Rectal smooth muscle tissue (tissue), 1 donor: ENCODE results near the gene C17orf67.

Experiments
- H3K27ac ChIP-seq: one replicate; pipeline ENCODE4 v1.7.0; 2013; ENCODE audit warnings: low read depth, low read length, inconsistent platforms
- H3K27me3 ChIP-seq: one replicate; pipeline ENCODE4 v1.7.0; 2013; ENCODE audit warnings: low read length; ENCODE audit not compliant: control insufficient read depth, insufficient read depth
- H3K36me3 ChIP-seq: one replicate; pipeline ENCODE4 v1.7.0; 2013; ENCODE audit warnings: low read length; ENCODE audit not compliant: control insufficient read depth, insufficient read depth
- H3K4me1 ChIP-seq: one replicate; pipeline ENCODE4 v1.7.0; 2013; ENCODE audit warnings: low read length; ENCODE audit not compliant: control insufficient read depth, insufficient read depth
- H3K4me3 ChIP-seq: one replicate; pipeline ENCODE4 v1.7.0; 2013; ENCODE audit warnings: low read length
- H3K9ac ChIP-seq: one replicate; pipeline ENCODE4 v1.7.0; 2013; ENCODE audit warnings: low read length

The C17orf67 gene

GRCh38 chr17:56796536-56796935 is 37.2 kb downstream of the C17orf67 start:
- H3K4me3 ChIP-seq, result no peak overlapping the region
- H3K27me3 ChIP-seq, result no peaks in the 10 kb centered on the region
- no peak overlapping the region for H3K27ac ChIP-seq
- H3K9ac ChIP-seq, result no peak overlapping the region
- H3K4me1 ChIP-seq, result no peaks in the 10 kb centered on the region
- H3K36me3 ChIP-seq, result no peaks in the 10 kb centered on the region

GRCh38 chr17:56795221-56795865 is 38.4 kb downstream of the C17orf67 start:
- Histone ChIP-seq H3K27ac (no peak overlapping the region), H3K9ac (no peak overlapping the region), H3K4me1 (no peaks in the 10 kb centered on the region), H3K27me3 (no peaks in the 10 kb centered on the region), H3K4me3 (no peak overlapping the region), H3K36me3 (no peaks in the 10 kb centered on the region)

- Histone ChIP-seq H3K4me3 (no peak overlapping the region), H3K9ac (no peak overlapping the region), H3K27ac (no peak overlapping the region), H3K27me3 (no peaks in the 10 kb centered on the region), H3K36me3 (no peaks in the 10 kb centered on the region), H3K4me1 (no peaks in the 10 kb centered on the region)
Measured at GRCh38 chr17:56793957-56794356, 39.8 kb downstream of the C17orf67 start.

GRCh38 chr17:56793531-56793930 is 40.2 kb downstream of the C17orf67 start:
- no peaks in the 10 kb centered on the region for H3K4me1 ChIP-seq

DNA sequence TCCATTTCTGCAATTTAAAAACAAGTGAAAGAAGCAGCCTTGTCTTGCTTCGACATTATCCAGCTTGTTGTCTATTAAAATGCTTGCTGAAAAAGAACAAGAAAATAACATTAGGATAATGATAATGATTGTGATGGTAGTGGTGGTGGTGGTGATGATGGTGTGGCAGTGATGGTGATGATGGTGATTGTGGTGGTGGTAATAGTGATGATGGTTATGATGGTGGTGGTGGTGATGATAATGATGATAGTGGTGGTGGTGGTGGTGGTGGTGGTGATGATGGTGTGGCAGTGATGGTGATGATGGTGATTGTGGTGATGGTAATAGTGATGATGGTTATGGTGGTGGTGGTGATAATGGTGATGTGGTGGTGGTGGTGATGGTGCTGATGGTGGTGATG is 41.5 kb downstream of the C17orf67 start:
- H3K4me1 ChIP-seq, result no peaks in the 10 kb centered on the region
- H3K27ac ChIP-seq, result no peak overlapping the region
- no peaks in the 10 kb centered on the region for H3K27me3 ChIP-seq
- no peak overlapping the region for H3K4me3 ChIP-seq
- H3K36me3 ChIP-seq, result no peaks in the 10 kb centered on the region
- H3K9ac ChIP-seq, result no peak overlapping the region

More at GRCh38 chr17:56793531-56793930, 40.2 kb downstream of the C17orf67 start:
- Histone ChIP-seq H3K36me3 (no peaks in the 10 kb centered on the region), H3K9ac (no peak overlapping the region), H3K27ac (no peak overlapping the region), H3K4me3 (no peak overlapping the region), H3K27me3 (no peaks in the 10 kb centered on the region)

GRCh38 chr17:56786989-56787482 is 46.7 kb downstream of the C17orf67 start:
- Histone ChIP-seq H3K9ac (no peak overlapping the region), H3K27ac (no peak overlapping the region), H3K36me3 (no peaks in the 10 kb centered on the region), H3K4me3 (no peak overlapping the region), H3K4me1 (no peaks in the 10 kb centered on the region), H3K27me3 (no peaks in the 10 kb centered on the region)

GRCh38 chr17:56785997-56786680 is 47.6 kb downstream of the C17orf67 start:
- Histone ChIP-seq H3K4me1 (no peaks in the 10 kb centered on the region), H3K27me3 (no peaks in the 10 kb centered on the region), H3K36me3 (no peaks in the 10 kb centered on the region), H3K9ac (no peak overlapping the region), H3K27ac (no peak overlapping the region), H3K4me3 (no peak overlapping the region)

DNA sequence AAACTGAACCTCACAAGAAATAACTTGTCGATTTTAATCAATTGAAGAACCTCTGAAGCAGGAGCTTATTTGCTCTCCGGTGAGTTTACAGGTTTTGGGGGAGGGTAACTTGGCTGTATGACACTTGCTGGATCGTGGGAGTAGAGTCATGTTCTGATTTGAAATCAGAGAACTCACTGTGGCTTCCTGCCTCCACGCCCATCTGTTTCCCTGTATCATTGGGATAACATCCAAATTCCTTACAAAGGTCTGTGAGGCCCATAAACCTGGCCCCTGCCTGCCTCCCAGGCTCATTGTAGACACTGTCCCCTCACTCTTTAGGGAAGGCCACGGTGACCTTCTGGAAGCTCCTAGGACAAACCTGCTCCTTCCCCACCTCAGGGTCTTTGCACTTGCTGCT is 48.3 kb downstream of the C17orf67 start:
- no peak overlapping the region for H3K27ac ChIP-seq
- H3K27me3 ChIP-seq, result no peaks in the 10 kb centered on the region
- H3K4me1 ChIP-seq, result peaks cover 2% of the 10 kb centered on the region
- no peak overlapping the region for H3K9ac ChIP-seq
- H3K36me3 ChIP-seq, result no peaks in the 10 kb centered on the region
- no peak overlapping the region for H3K4me3 ChIP-seq

- Histone ChIP-seq H3K9ac (no peak overlapping the region), H3K27me3 (peaks cover 10% of the 10 kb centered on the region), H3K4me1 (peaks cover 5% of the 10 kb centered on the region), H3K27ac (no peak overlapping the region), H3K36me3 (no peaks in the 10 kb centered on the region), H3K4me3 (no peak overlapping the region)
Measured at GRCh38 chr17:56782338-56782737, 51.4 kb downstream of the C17orf67 start.

- H3K4me1 ChIP-seq, result peaks cover 5% of the 10 kb centered on the region
- H3K27me3 ChIP-seq, result peaks cover 12% of the 10 kb centered on the region
- no peak overlapping the region for H3K27ac ChIP-seq
- no peak overlapping the region for H3K4me3 ChIP-seq
- no peak overlapping the region for H3K9ac ChIP-seq
- H3K36me3 ChIP-seq, result no peaks in the 10 kb centered on the region
Measured at GRCh38 chr17:56781906-56782305, 51.8 kb downstream of the C17orf67 start.

- Histone ChIP-seq H3K36me3 (no peaks in the 10 kb centered on the region), H3K27me3 (peaks cover 12% of the 10 kb centered on the region), H3K27ac (no peak overlapping the region), H3K9ac (no peak overlapping the region), H3K4me1 (peaks cover 5% of the 10 kb centered on the region), H3K4me3 (peak overlapping the region; percentile 51)
Measured at GRCh38 chr17:56779898-56780777, 53.6 kb downstream of the C17orf67 start.

DNA sequence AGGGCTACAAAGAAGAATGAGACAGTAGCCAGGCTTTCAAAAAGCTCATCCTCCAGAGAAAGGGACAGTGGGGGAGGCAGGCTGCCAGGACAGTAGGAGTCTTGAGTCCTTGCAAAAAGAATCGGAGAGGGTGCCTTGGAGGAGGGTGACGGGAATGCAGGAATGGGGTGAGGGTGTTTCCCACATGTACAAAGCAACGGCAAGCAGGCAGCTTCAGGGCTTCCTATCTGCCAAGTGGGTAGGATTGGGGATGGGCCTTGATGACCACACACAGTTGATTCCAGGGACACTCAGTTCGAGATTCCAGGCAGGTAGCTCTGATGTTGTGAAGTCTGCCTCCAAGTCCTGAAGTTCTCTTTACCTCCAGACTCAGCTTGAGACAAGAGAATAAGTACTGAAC is 54.4 kb downstream of the C17orf67 start:
- peaks cover 12% of the 10 kb centered on the region for H3K27me3 ChIP-seq
- no peak overlapping the region for H3K27ac ChIP-seq
- H3K4me1 ChIP-seq, result peaks cover 5% of the 10 kb centered on the region
- no peaks in the 10 kb centered on the region for H3K36me3 ChIP-seq
- no peak overlapping the region for H3K9ac ChIP-seq
- H3K4me3 ChIP-seq, result peak overlapping the region; percentile 7
